BLaER1 treated with 17β-estradiol and CSF1 and Interleukin-3, amounts not matched to agents 10 nM and 100 nM (cell line): ENCODE data around the gene FRYL.
A peak's percentile ranks its signal among the peaks of the same experiment; 100 is the strongest.

Source experiments
- H3K27ac ChIP-seq, 11 experiments: shearing (Covaris generic); formaldehyde crosslinking; 2 replicates each; pipeline ENCODE4 v1.8.1; 2022
- H3K27me3 ChIP-seq, 11 experiments: shearing (Covaris generic); formaldehyde crosslinking; 2 replicates each; pipeline ENCODE4 v1.8.1; 2022
- H3K36me3 ChIP-seq, 11 experiments: shearing (Covaris generic); formaldehyde crosslinking; 2 replicates each; pipeline ENCODE4 v1.8.1; 2022
- H3K4me1 ChIP-seq, 10 experiments: shearing (Covaris generic); formaldehyde crosslinking; 2 replicates each; pipeline ENCODE4 v1.8.1; 2022
- H3K4me2 ChIP-seq, 11 experiments: shearing (Covaris generic); formaldehyde crosslinking; 2 replicates each; pipeline ENCODE4 v1.8.1; 2022
- H3K4me3 ChIP-seq, 10 experiments: shearing (Covaris generic); formaldehyde crosslinking; 2 replicates each; pipeline ENCODE4 v1.8.1; 2022
- H3K9ac ChIP-seq, 11 experiments: shearing (Covaris generic); formaldehyde crosslinking; 2 replicates each; pipeline ENCODE4 v1.8.1; 2022
- H3K9me3 ChIP-seq, 11 experiments: shearing (Covaris generic); formaldehyde crosslinking; replicated peaks in 1 of 11; 2 replicates each; pipeline ENCODE4 v1.8.1; 2022
- H4K20me1 ChIP-seq, 11 experiments: shearing (Covaris generic); formaldehyde crosslinking; 2 replicates each; pipeline ENCODE4 v1.8.1; 2022
- Cebpa-rat ChIP-seq, 11 experiments: shearing (Covaris generic); IDR thresholded peaks; 2 replicates each; pipeline ENCODE4 v1.8.1; 2022

Gene FRYL

GRCh38 chr4:48634688-48635308 lies 145.3 kb downstream of the FRYL start:
- H3K9me3 ChIP-seq = peaks cover 0 to 10% (median 5%) of the 10 kb centered on the region in 11 experiments; a peak in 5 of 22 replicates
- TF ChIP-seq Cebpa-rat (IDR thresholded peaks at IDR 0.05) = no peak
- H3K36me3 ChIP-seq = peaks cover 0 to 63% (median 26%) of the 10 kb centered on the region in 11 experiments; a peak in 18 of 22 replicates
- H3K4me2 ChIP-seq = peak overlapping the region in 6 of 11 experiments; percentile 5 to 59 (median 41); a peak in 5 of 22 replicates
- H3K27ac ChIP-seq = no peak overlapping the region
- H3K9ac ChIP-seq = no peak overlapping the region
- no peaks in the 10 kb centered on the region for H3K27me3 ChIP-seq
- H4K20me1 ChIP-seq = peaks cover 0 to 60% (median 10%) of the 10 kb centered on the region in 11 experiments; a peak in 13 of 22 replicates
- no peak overlapping the region for H3K4me3 ChIP-seq
- peaks cover 0 to 25% (median 10%) of the 10 kb centered on the region in 10 experiments; a peak in 14 of 20 replicates for H3K4me1 ChIP-seq

- H3K4me3 ChIP-seq = no peak overlapping the region
- no peak overlapping the region for H3K9ac ChIP-seq
- no peak overlapping the region for H3K4me2 ChIP-seq
- H3K4me1 ChIP-seq = peaks cover 0 to 25% (median 10%) of the 10 kb centered on the region in 10 experiments; a peak in 14 of 20 replicates
- H3K27ac ChIP-seq = no peak overlapping the region
- H3K36me3 ChIP-seq = peaks cover 0 to 60% (median 32%) of the 10 kb centered on the region in 11 experiments; a peak in 19 of 22 replicates
- H4K20me1 ChIP-seq = peaks cover 0 to 62% (median 10%) of the 10 kb centered on the region in 11 experiments; a peak in 13 of 22 replicates
- H3K9me3 ChIP-seq = peaks cover 0 to 3% (median 2%) of the 10 kb centered on the region in 11 experiments; a peak in 5 of 22 replicates
- TF ChIP-seq Cebpa-rat (IDR thresholded peaks at IDR 0.05) = no peak
- no peaks in the 10 kb centered on the region for H3K27me3 ChIP-seq
These were observed 146.4 kb downstream of the FRYL start for GRCh38 chr4:48633657-48634056.

- Histone ChIP-seq H3K9ac (no peak overlapping the region), H3K9me3 (peaks cover 0 to 5% (median 0%) of the 10 kb centered on the region in 11 experiments; a peak in 1 of 22 replicates), H3K4me2 (no peak overlapping the region), H3K36me3 (peaks cover 14 to 73% (median 40%) of the 10 kb centered on the region in 11 experiments; a peak in 21 of 22 replicates), H3K4me1 (no peaks in the 10 kb centered on the region), H3K27me3 (no peaks in the 10 kb centered on the region), H3K4me3 (no peak overlapping the region), H4K20me1 (peaks cover 0 to 55% (median 3%) of the 10 kb centered on the region in 11 experiments; a peak in 8 of 22 replicates), H3K27ac (no peak overlapping the region)
- TF ChIP-seq Cebpa-rat (IDR thresholded peaks at IDR 0.05) = no peak
These were observed 150.6 kb downstream of the FRYL start for GRCh38 chr4:48629458-48629857.

GRCh38 chr4:48623182-48623780 lies 156.8 kb downstream of the FRYL start:
- no peak overlapping the region for H3K4me3 ChIP-seq
- H3K36me3 ChIP-seq = peaks cover 49 to 82% (median 60%) of the 10 kb centered on the region in 11 experiments
- H3K27ac ChIP-seq = no peak overlapping the region
- H3K4me2 ChIP-seq = no peak overlapping the region
- H3K9me3 ChIP-seq = peaks cover 0 to 5% (median 0%) of the 10 kb centered on the region in 11 experiments; a peak in 1 of 22 replicates
- H3K9ac ChIP-seq = no peak overlapping the region
- no peaks in the 10 kb centered on the region for H3K4me1 ChIP-seq
- H4K20me1 ChIP-seq = peaks cover 0 to 33% (median 0%) of the 10 kb centered on the region in 11 experiments; a peak in 5 of 22 replicates
- no peaks in the 10 kb centered on the region for H3K27me3 ChIP-seq
- TF ChIP-seq Cebpa-rat (IDR thresholded peaks at IDR 0.05) = no peak

GRCh38 chr4:48620831-48621230 lies 159.2 kb downstream of the FRYL start:
- Histone ChIP-seq H3K4me1 (no peaks in the 10 kb centered on the region), H3K4me3 (no peak overlapping the region), H3K9me3 (peaks cover 0 to 13% (median 6%) of the 10 kb centered on the region in 11 experiments; a peak in 10 of 22 replicates), H3K27me3 (no peaks in the 10 kb centered on the region), H3K9ac (no peak overlapping the region), H3K36me3 (peaks cover 68 to 95% (median 82%) of the 10 kb centered on the region in 11 experiments), H3K4me2 (no peak overlapping the region), H4K20me1 (peaks cover 0 to 25% (median 0%) of the 10 kb centered on the region in 11 experiments; a peak in 5 of 22 replicates), H3K27ac (no peak overlapping the region)
- no peak for TF ChIP-seq Cebpa-rat (IDR thresholded peaks at IDR 0.05)

- TF ChIP-seq Cebpa-rat (IDR thresholded peaks at IDR 0.05) = no peak
- Histone ChIP-seq H3K27me3 (no peaks in the 10 kb centered on the region), H4K20me1 (peaks cover 0 to 20% (median 0%) of the 10 kb centered on the region in 11 experiments; a peak in 5 of 22 replicates), H3K4me3 (no peak overlapping the region), H3K9me3 (peaks cover 0 to 13% (median 7%) of the 10 kb centered on the region in 11 experiments; a peak in 10 of 22 replicates), H3K4me2 (no peak overlapping the region), H3K9ac (no peak overlapping the region), H3K27ac (no peak overlapping the region), H3K4me1 (no peaks in the 10 kb centered on the region), H3K36me3 (peaks cover 75 to 95% (median 84%) of the 10 kb centered on the region in 11 experiments)
These were observed 160.0 kb downstream of the FRYL start for GRCh38 chr4:48620093-48620492.

- Histone ChIP-seq H3K36me3 (peaks cover 32 to 95% (median 69%) of the 10 kb centered on the region in 11 experiments), H3K27ac (no peak overlapping the region), H3K4me3 (no peak overlapping the region), H3K9ac (no peak overlapping the region), H3K27me3 (no peaks in the 10 kb centered on the region), H3K4me1 (no peaks in the 10 kb centered on the region), H3K4me2 (no peak overlapping the region), H4K20me1 (no peaks in the 10 kb centered on the region; a peak in 3 of 22 replicates), H3K9me3 (no peaks in the 10 kb centered on the region)
- no peak for TF ChIP-seq Cebpa-rat (IDR thresholded peaks at IDR 0.05)
These were observed 175.6 kb downstream of the FRYL start for GRCh38 chr4:48604527-48604926.

GRCh38 chr4:48604041-48604440 lies 176.0 kb downstream of the FRYL start:
- Histone ChIP-seq H3K27me3 (no peaks in the 10 kb centered on the region), H3K9me3 (no peaks in the 10 kb centered on the region), H3K36me3 (peaks cover 30 to 94% (median 68%) of the 10 kb centered on the region in 11 experiments), H4K20me1 (no peaks in the 10 kb centered on the region; a peak in 2 of 22 replicates), H3K27ac (no peak overlapping the region), H3K4me2 (no peak overlapping the region), H3K4me1 (no peaks in the 10 kb centered on the region), H3K9ac (no peak overlapping the region), H3K4me3 (no peak overlapping the region)
- no peak for TF ChIP-seq Cebpa-rat (IDR thresholded peaks at IDR 0.05)

GRCh38 chr4:48603366-48604003 lies 176.6 kb downstream of the FRYL start:
- H3K9me3 ChIP-seq = no peaks in the 10 kb centered on the region
- H3K9ac ChIP-seq = no peak overlapping the region
- no peak overlapping the region for H3K4me2 ChIP-seq
- H3K4me1 ChIP-seq = no peaks in the 10 kb centered on the region
- H3K36me3 ChIP-seq = peaks cover 30 to 94% (median 67%) of the 10 kb centered on the region in 11 experiments
- no peak overlapping the region; a peak in 1 of 22 replicates for H3K27ac ChIP-seq
- no peak for TF ChIP-seq Cebpa-rat (IDR thresholded peaks at IDR 0.05)
- H3K4me3 ChIP-seq = no peak overlapping the region
- no peaks in the 10 kb centered on the region for H3K27me3 ChIP-seq
- no peaks in the 10 kb centered on the region; a peak in 2 of 22 replicates for H4K20me1 ChIP-seq
